ENCODE data around the gene SKIDA1. TPM values are rescaled to one million over a fixed set of nuclear protein-coding genes. Genes with fewer than 3 reads are reported as not detected.
A peak's percentile ranks its signal among the peaks of the same experiment; 100 is the strongest.
"Not testable (repeated sequence)": the region's sequence is repeated elsewhere in the genome, so short reads cannot be mapped to it uniquely, and the experiment has no call there.

The SKIDA1 gene
- 0.08 and 0.32 TPM in 2 replicates for total RNA-seq (2014; rRNA removed; shearing (Covaris generic))
- polyA plus RNA-seq (2015; cell fraction: cytosol; rRNA removed) = 0.22 and 0.31 TPM in 2 replicates
- polyA plus RNA-seq (2015; cell fraction: nucleus; rRNA removed) = 1.9 and 2.3 TPM in 2 replicates

DNA sequence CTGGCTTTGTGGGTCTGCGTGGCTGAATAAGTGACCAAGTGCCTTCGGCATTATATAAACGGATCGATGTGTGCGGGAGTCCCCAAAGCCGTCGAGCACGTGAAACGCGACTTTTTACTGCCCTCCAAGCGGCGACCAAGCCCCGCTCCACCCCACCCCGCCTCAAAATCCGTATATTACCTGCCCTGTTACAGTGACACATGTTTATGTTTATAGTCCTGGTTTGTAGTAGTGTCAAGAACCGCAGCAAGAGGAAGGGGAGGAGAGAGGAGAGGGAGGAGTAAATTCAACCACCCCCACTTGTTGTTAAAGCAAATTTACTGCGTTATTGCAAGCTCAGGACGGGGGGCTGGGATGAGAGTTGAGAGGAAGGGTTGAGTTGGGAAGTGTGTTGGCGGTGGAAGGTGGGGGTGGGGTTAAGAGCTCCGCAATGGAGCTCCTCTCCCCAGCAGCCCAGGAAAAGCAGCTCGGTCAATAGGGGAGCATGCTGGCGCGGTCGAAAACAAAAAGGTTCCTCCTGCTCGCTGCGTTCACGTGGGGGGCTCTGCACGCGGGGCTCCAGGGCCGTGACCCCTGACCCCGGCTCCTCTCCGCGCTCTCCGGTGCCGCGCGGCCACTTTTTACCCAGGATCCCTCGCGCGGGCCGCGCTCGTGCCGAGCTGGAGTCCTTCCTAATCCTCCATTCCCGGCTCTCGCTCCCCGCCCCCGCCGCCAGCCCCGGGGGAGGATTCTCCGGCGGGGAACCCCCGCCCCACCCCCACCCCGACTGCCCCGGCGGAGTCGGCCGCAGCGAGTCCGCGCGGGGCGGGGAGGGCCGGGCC is at the start of gene SKIDA1:
TSS of gene SKIDA1 (minus strand) at position 316 of the 821 bp plus-strand sequence. CDS start 7,860 bp downstream, outside the sequence.
- in situ Hi-C loops (cut with HindIII; ENCODE audit: low pct_unique_long_range_greater_than_20kb, low sequenced_read_pairs) = no loop called here
- DNase-seq (ENCODE audit: low read depth, low spot score) = peak; percentile 61

DNA sequence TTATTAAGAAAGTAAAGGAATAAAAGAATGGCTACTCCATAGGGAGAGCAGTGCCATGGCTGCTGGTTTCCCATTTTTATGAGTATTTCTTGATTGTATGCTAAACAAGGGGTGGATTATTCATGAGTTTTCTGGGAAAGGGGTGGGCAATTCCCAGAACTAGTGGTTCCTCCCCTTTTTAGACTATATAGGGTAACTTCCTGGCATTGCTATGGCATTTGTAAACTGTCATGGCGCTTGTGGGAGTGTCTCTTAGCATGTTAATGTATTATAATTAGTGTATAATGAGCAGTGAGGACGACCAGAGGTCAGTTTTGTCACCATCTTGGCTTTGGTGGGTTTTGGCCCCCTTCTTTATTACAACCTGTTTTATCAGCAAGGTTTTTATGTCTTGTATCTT is 49.0 kb upstream of the SKIDA1 start:
- in situ Hi-C loops (cut with HindIII; ENCODE audit: low pct_unique_long_range_greater_than_20kb, low sequenced_read_pairs); DNase-seq (ENCODE audit: low read depth, low spot score): not testable (repeated sequence)

DNA sequence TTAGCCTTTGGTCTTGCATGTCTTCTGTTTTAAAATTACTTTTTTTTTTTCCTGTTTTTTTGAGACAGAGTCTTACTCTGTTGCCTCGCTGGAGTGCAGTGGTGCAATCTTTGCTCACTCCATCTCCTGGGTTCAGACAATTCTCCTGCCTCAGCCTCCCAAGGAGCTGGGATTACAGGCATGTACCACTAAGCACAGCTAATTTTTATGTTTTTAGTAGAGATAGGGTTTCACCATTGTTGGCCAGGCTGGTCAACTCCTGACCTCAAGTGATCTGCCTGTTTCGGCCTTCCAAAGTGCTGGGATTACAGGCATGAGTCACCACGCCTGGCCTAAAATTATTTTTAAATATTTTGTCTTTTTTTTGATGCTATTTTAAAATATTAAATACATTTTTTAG is 47.1 kb upstream of the SKIDA1 start:
- DNase-seq (ENCODE audit: low read depth, low spot score) = no peak

DNA sequence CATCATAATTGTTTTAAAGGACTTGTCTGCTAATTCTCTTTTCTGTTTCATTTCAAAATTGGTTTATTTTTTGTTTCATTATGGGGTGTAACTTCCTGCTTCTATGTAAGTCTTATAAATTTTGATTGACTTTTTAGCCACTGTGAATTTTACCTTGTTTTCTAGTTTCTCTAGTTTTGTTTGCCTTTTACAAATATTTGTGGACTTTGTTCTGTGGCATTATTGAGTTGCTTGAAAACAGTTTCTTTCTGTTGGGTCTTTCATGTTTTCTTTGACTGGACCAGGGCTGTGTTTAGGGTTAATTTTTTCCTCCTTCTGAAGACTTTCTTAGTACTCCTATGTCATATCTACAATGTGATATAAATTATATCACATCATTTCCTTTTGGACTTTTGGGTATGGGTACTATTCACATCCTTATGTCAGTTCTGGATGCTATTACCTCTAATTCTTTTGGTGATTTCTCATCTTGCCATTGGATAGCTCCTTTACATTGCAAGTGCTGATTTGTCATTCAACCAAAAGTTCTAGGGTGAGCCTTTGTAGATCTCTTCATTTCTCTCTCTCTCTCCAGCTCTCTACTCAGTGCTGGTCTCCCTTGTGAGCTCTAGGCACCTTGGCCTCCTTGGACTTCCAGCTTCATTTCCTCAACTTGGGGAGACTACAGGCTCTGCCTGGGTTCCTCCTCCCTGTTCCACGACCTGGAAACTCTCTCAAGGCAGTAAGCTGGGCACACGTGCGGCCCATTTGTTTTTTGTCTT is 45.5 kb upstream of the SKIDA1 start:
- in situ Hi-C loops (cut with HindIII; ENCODE audit: low pct_unique_long_range_greater_than_20kb, low sequenced_read_pairs) = no loop called here
- no peak for DNase-seq (ENCODE audit: low read depth, low spot score)

More for the DNA sequence above, 47.1 kb upstream of the SKIDA1 start:
- in situ Hi-C loops (cut with HindIII; ENCODE audit: low pct_unique_long_range_greater_than_20kb, low sequenced_read_pairs) = no loop called here

DNA sequence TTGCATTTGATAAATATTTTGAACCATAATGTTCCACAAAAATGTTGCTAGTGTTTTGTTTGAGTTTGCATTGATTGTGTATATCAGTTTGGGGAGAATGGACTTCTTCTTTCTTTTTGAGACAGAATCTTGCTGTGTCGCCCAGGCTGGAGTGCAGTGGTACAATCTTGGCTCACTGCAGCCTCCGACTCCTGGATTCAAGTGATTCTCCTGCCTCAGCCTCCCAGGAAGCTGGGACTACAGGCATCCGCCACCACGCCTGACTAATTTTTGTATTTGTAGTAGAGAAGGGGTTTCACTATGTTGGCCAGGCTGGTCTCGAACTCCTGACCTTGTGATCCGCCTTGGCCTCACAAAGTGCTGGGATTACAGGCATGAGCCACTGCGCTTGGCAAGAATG is 33.5 kb upstream of the SKIDA1 start:
- in situ Hi-C loops (cut with HindIII; ENCODE audit: low pct_unique_long_range_greater_than_20kb, low sequenced_read_pairs); DNase-seq (ENCODE audit: low read depth, low spot score): not testable (repeated sequence)

DNA sequence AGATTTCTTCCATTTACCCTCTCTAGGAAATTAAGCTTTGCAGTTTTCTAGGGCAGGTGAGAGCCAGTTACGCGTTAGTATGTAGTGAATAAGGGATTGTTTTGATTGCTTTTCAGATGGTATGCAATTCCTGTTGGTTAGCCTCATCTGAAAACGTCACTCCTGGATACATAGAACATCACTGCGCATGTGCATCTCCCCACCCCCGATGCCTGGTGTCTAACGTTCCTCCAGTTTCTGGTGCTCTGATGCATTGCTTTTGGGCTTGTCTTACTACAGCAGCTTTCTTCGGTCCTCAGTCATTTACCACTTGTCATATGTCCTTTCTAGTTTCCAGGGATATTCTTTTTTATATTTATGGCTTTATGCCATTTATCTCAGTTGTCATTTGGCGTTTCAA is 31.0 kb upstream of the SKIDA1 start:
- in situ Hi-C loops (cut with HindIII; ENCODE audit: low pct_unique_long_range_greater_than_20kb, low sequenced_read_pairs) = no loop called here
- no peak for DNase-seq (ENCODE audit: low read depth, low spot score)

DNA sequence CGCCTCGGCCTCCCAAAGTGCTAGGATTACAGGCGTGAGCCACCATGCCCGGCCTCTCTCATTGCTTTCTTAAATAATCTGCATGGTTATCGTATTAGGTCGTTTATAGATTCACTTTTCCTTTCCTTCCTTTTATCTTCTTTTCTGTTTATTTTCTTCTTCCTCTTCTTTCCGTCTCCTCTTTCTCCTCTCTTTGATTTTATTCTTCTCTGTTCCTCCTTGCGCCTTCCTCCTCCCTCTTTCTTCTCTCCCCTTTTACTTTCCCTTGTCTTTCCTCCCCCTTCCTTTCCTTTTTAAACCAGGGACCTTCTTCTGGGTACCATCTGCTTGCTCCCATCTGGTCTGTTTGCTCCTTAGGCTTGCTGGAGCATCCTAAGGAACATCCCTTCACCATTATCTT is 27.2 kb upstream of the SKIDA1 start:
- in situ Hi-C loops (cut with HindIII; ENCODE audit: low pct_unique_long_range_greater_than_20kb, low sequenced_read_pairs) = no loop called here
- DNase-seq (ENCODE audit: low read depth, low spot score) = no peak

DNA sequence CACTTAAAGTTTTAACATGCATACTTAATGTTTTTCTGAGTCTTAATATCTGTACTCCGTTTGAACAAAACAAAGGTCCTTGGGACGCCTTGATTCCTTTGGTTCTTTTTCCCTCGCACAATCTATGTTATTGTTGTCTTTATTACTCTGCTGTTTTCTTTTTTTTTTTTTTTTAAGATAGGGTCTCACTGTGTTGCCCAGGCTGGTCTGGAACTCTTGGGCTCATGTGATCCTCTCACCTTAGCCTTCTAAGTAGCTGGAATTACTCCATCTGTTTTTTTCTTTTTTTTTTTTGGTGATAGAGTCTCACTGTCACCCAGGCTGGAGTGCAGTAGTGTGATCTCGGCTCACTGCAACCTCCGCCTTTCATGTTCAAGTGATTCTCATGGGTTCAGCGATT is 21.8 kb upstream of the SKIDA1 start:
- no peak for DNase-seq (ENCODE audit: low read depth, low spot score)
- in situ Hi-C loops (cut with HindIII; ENCODE audit: low pct_unique_long_range_greater_than_20kb, low sequenced_read_pairs) = no loop called here

DNA sequence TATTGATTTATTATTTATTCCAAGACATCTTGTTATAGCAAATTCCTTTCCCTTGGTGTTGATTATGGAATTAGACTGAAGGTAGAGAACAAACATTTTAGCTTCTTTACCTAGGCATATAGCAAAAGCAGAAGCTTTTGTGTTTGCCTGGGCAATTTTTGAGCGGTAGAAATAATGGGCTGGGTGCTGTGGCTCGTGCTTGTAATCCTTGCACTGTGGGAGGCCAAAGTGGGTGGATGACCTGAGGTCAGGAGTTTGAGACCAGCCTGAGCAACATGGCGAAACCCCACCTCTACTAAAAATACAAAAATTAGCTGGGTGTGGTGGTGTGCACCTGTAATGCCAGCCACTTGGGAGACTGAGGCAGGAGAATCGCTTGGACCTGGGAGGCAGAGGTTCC is 15.2 kb upstream of the SKIDA1 start:
- DNase-seq (ENCODE audit: low read depth, low spot score); in situ Hi-C loops (cut with HindIII; ENCODE audit: low pct_unique_long_range_greater_than_20kb, low sequenced_read_pairs): not testable (repeated sequence)

DNA sequence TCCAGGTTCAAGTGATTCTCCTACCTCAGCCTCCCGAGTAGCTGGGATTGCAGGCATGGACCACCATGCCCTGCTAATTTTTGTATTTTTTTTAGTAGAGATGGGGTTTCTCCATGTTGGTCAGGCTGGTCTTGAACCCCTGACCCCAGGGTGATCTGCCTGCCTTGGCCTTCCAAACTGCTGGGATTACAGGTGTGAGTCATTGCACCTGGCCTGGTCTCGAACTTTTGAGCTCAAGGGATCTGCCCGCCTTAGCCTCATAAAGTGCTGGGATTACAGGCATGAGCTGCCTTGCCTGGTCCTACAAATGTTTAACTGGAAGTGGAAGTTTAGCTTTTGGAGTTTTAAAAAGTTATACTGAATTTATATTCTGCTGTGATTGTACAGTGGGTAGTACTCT is 11.4 kb upstream of the SKIDA1 start:
- no peak for DNase-seq (ENCODE audit: low read depth, low spot score)
- in situ Hi-C loops (cut with HindIII; ENCODE audit: low pct_unique_long_range_greater_than_20kb, low sequenced_read_pairs) = no loop called here

DNA sequence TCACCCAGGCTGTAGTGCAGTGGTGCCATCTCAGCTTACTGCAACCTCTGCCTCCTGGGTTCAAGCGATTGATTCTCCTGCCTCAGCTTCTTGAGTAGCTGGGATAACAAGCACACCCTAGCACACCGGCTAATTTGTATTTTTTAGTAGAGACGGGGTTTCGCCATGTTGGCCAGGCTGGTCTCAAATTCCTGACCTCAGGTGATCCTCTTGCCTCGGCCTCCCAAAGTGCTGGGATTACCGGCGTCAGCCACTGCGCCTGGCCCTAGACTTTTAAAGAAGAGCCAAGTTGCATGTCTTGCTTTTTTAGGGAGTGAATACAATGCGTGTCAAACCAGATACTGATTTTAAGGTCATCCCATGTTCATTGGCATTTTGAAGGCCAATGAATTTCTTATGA is 10.5 kb upstream of the SKIDA1 start:
- in situ Hi-C loops (cut with HindIII; ENCODE audit: low pct_unique_long_range_greater_than_20kb, low sequenced_read_pairs); DNase-seq (ENCODE audit: low read depth, low spot score): not testable (repeated sequence)

DNA sequence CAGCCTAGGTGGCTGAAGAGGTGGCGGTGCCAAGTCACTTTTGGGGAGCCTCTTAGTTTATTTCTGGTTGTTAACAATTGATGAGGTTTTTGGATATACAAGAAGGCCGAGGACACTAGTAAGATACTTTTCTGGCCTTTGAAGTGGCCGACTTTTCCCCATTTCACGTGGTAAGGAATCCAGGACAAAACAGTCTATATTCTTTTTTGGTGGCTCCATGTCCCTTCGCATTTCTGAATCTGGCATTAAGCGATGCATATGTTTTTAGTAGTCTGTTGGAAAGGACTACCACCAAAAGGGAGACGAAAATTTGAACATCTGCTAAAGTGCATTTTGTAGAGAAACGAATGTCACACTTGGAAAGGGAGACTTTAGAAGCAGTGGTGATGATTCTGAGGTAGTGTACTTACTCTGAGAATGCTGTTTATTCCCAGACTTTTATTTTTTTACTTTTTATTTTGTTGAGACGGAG is 10.0 kb upstream of the SKIDA1 start:
- in situ Hi-C loops (cut with HindIII; ENCODE audit: low pct_unique_long_range_greater_than_20kb, low sequenced_read_pairs) = no loop called here
- no peak for DNase-seq (ENCODE audit: low read depth, low spot score)

DNA sequence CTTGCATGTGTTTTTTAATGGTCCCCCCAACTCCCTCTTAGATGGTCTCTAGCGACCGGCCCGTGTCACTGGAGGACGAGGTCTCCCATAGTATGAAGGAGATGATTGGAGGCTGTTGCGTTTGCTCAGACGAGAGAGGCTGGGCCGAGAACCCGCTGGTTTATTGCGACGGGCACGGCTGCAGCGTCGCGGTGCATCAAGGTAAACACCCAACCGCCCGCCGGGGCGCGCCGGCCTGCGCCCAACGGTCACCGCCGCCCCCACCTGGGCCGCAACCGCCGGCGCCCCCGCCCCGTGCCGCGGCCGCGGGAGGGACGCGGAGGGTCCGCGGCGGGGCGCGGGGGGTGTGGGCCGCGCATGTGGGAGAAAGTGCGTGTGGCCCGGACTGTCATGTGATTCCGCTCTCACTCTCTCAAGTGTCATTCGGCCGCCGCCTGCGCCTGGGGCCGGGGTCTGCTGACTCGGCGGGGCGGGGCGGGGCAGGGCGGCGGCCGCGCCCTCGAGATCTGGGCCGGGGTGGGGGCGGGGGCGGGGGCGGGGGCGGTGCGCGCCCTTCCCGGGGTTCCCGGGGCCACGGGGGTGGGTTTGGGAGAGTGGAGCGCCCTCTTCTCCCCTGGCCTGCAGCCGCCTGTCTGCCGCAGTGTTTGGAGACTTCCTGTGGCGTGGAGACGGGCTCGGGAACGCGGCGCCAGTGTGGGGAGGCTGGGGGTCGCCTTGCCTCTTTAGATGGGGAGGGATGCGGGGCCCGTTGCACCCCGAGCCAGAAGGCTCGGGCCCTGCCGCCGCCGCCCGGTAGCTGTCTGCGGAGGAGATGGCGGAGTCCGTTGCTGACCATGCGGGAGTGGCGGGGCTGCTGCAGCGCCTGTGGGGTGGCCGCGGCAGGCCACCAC is 9.4 kb upstream of the SKIDA1 start:
- in situ Hi-C loops (cut with HindIII; ENCODE audit: low pct_unique_long_range_greater_than_20kb, low sequenced_read_pairs) = no loop called here

DNA sequence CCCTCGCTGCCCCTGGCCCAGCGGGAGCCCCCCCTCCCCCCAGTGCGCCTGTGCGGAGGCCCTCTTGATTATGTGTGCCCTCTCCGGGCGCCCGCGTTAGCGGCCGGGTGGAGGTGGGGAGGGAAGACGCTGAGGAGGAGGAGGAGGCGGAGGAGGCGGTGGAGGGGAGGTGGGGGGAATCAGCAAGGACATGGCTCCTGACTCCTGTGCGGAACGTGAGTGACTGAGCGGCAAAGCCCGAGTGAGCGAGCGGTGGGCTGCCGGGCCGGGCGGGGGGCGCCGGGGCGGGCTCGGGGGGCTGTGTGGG is 8.8 kb upstream of the SKIDA1 start:
- DNase-seq (ENCODE audit: low read depth, low spot score) = no peak
- in situ Hi-C loops (cut with HindIII; ENCODE audit: low pct_unique_long_range_greater_than_20kb, low sequenced_read_pairs) = no loop called here

More for the DNA sequence above, 9.4 kb upstream of the SKIDA1 start:
- peak; percentile 54 for DNase-seq (ENCODE audit: low read depth, low spot score)

DNA sequence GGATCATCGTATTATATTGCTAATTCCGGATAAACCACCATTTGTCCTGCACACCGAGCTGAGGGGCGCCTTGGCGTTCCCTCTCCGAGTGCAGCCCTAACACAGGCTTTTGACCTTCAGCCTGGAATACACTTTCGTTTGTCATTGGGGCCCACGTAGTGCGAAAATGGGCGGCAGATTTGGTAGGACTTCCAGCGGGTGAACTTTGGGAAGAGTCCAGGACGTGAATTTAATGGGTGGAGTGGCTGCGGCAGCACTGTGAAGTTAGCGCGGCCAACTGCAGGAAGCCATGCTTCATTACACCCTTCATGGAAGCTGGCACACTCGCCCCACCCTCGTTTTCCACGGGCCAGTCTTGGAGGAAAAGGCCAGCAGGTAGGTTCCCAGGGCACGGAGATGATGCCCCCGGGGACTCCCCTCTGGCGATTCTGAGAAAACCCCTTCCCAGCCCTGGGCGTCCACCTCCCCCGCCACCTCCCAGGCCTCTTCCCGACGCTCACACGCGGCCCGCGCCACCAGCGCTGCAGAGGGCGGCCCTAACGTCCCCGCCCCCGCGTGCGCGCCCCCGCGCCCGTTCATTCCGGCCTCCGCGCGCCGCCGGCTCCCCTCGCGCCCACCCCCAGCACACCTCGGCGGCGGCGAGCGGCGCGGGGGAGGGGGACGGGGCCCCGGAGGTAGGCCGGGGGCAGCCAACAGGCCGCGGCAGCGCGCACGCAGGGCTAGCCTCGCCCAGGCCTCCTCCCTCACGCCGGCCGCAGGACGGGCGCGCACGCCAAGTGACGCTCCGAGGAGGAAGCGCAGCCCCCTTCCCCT is 8.2 kb upstream of the SKIDA1 start, which contains the start of gene MLLT10:
TSS of gene MLLT10 (plus strand) at position 766 of the 813 bp plus-strand sequence. CDS start 413 bp downstream, outside the sequence.
- DNase-seq (ENCODE audit: low read depth, low spot score) = peak; percentile 89
- in situ Hi-C loops (cut with HindIII; ENCODE audit: low pct_unique_long_range_greater_than_20kb, low sequenced_read_pairs) = no loop called here

DNA sequence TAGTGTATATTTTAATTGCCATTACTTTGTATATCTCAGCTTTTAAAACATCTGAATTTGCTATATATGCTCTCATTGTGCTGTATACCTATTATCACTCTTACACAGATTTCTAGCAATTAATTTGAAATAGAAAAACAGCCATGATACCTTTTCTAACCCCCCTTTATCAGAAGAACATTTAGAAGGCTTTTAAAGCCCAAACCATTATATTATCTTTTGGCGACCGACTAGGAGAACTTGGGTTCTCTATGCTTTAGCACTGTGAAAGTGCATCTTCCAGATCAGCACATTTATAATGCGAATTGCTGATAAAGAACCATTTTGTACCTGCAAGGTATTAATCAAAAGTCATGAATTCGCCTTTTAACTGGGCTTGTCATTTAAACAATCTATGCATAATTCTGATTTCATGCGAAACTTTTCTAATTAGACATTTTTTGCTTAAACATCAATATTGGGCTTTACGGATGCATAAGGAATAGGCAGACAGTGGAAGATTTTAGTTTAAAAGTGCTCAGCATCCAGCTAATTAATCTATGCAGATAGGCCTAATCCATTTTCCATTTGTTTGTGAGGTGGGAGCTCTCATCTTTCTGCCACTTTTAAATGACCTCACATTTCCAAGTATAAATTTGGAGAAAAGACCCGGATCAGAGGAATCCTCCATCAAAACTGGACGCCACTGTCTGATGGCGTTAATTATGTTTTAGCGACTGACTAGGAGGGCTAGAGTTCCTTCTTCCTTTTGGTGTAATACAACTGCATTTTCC is 7.4 kb upstream of the SKIDA1 start:
- peak; percentile 25 for DNase-seq (ENCODE audit: low read depth, low spot score)
- in situ Hi-C loops (cut with HindIII; ENCODE audit: low pct_unique_long_range_greater_than_20kb, low sequenced_read_pairs) = no loop called here
